Measurements from ENCODE around the gene VPS13C.
A peak's percentile ranks its signal among the peaks of the same experiment; 100 is the strongest.

Gene VPS13C

GRCh38 chr15:61835496-61836106 is 224.6 kb downstream of the VPS13C start:
- peak overlapping the region; percentile 85 for H3K4me2 ChIP-seq (ENCODE audit: low read length)
- peak overlapping the region; percentile 54 for H3K9ac ChIP-seq (ENCODE audit: low read depth, low read length)
- no peaks in the 10 kb centered on the region for H3K36me3 ChIP-seq (ENCODE audit: insufficient read depth, low read length)
- H3K9me3 ChIP-seq (replicated peaks; ENCODE audit: low read length) = no peaks in the 10 kb centered on the region
- no peaks in the 10 kb centered on the region for H3K27me3 ChIP-seq (ENCODE audit: control insufficient read depth, insufficient read depth, low read length)
- peak overlapping the region; percentile 59 for H3K4me3 ChIP-seq (ENCODE audit: low read length)
- H3K4me1 ChIP-seq (ENCODE audit: control insufficient read depth, insufficient read depth, low read length) = peaks cover 8% of the 10 kb centered on the region

- peak overlapping the region; percentile 85 for H3K4me2 ChIP-seq (ENCODE audit: low read length)
- peak overlapping the region; percentile 54 for H3K9ac ChIP-seq (ENCODE audit: low read depth, low read length)
- H3K9me3 ChIP-seq (replicated peaks; ENCODE audit: low read length) = no peaks in the 10 kb centered on the region
- H3K36me3 ChIP-seq (ENCODE audit: insufficient read depth, low read length) = no peaks in the 10 kb centered on the region
- H3K4me1 ChIP-seq (ENCODE audit: control insufficient read depth, insufficient read depth, low read length) = peaks cover 4% of the 10 kb centered on the region
- H3K27me3 ChIP-seq (ENCODE audit: control insufficient read depth, insufficient read depth, low read length) = no peaks in the 10 kb centered on the region
- peak overlapping the region; percentile 59 for H3K4me3 ChIP-seq (ENCODE audit: low read length)
Observed at GRCh38 chr15:61835029-61835428, 225.2 kb downstream of the VPS13C start.

- H3K4me2 ChIP-seq (ENCODE audit: low read length) = no peak overlapping the region
- H3K9ac ChIP-seq (ENCODE audit: low read depth, low read length) = no peak overlapping the region
- no peaks in the 10 kb centered on the region for H3K36me3 ChIP-seq (ENCODE audit: insufficient read depth, low read length)
- H3K4me1 ChIP-seq (ENCODE audit: control insufficient read depth, insufficient read depth, low read length) = peaks cover 5% of the 10 kb centered on the region
- H3K9me3 ChIP-seq (replicated peaks; ENCODE audit: low read length) = no peaks in the 10 kb centered on the region
- H3K27me3 ChIP-seq (ENCODE audit: control insufficient read depth, insufficient read depth, low read length) = no peaks in the 10 kb centered on the region
- H3K4me3 ChIP-seq (ENCODE audit: low read length) = no peak overlapping the region
Observed at GRCh38 chr15:61834076-61834697, 226.1 kb downstream of the VPS13C start.

- Histone ChIP-seq H3K4me1 (ENCODE audit: control insufficient read depth, insufficient read depth, low read length) (peaks cover 7% of the 10 kb centered on the region), H3K27me3 (ENCODE audit: control insufficient read depth, insufficient read depth, low read length) (no peaks in the 10 kb centered on the region), H3K4me2 (ENCODE audit: low read length) (no peak overlapping the region)
Observed at GRCh38 chr15:61832223-61832622, 228.0 kb downstream of the VPS13C start.

GRCh38 chr15:61831505-61831921 is 228.7 kb downstream of the VPS13C start:
- Histone ChIP-seq H3K9me3 (replicated peaks; ENCODE audit: low read length) (no peaks in the 10 kb centered on the region), H3K9ac (ENCODE audit: low read depth, low read length) (no peak overlapping the region), H3K4me3 (ENCODE audit: low read length) (no peak overlapping the region), H3K27me3 (ENCODE audit: control insufficient read depth, insufficient read depth, low read length) (no peaks in the 10 kb centered on the region), H3K4me2 (ENCODE audit: low read length) (no peak overlapping the region), H3K4me1 (ENCODE audit: control insufficient read depth, insufficient read depth, low read length) (peaks cover 7% of the 10 kb centered on the region), H3K36me3 (ENCODE audit: insufficient read depth, low read length) (no peaks in the 10 kb centered on the region)

More at GRCh38 chr15:61832223-61832622, 228.0 kb downstream of the VPS13C start:
- Histone ChIP-seq H3K36me3 (ENCODE audit: insufficient read depth, low read length) (no peaks in the 10 kb centered on the region), H3K4me3 (ENCODE audit: low read length) (no peak overlapping the region), H3K9ac (ENCODE audit: low read depth, low read length) (no peak overlapping the region), H3K9me3 (replicated peaks; ENCODE audit: low read length) (no peaks in the 10 kb centered on the region)

- Histone ChIP-seq H3K27me3 (ENCODE audit: control insufficient read depth, insufficient read depth, low read length) (no peaks in the 10 kb centered on the region), H3K4me3 (ENCODE audit: low read length) (no peak overlapping the region), H3K4me2 (ENCODE audit: low read length) (no peak overlapping the region), H3K4me1 (ENCODE audit: control insufficient read depth, insufficient read depth, low read length) (peaks cover 7% of the 10 kb centered on the region), H3K9me3 (replicated peaks; ENCODE audit: low read length) (no peaks in the 10 kb centered on the region), H3K36me3 (ENCODE audit: insufficient read depth, low read length) (no peaks in the 10 kb centered on the region), H3K9ac (ENCODE audit: low read depth, low read length) (no peak overlapping the region)
Observed at GRCh38 chr15:61830536-61831330, 229.5 kb downstream of the VPS13C start.

- no peaks in the 10 kb centered on the region for H3K36me3 ChIP-seq (ENCODE audit: insufficient read depth, low read length)
- no peak overlapping the region for H3K4me3 ChIP-seq (ENCODE audit: low read length)
Observed at GRCh38 chr15:61829514-61829889, 230.7 kb downstream of the VPS13C start.

GRCh38 chr15:61828860-61829513 is 231.3 kb downstream of the VPS13C start:
- peaks cover 7% of the 10 kb centered on the region for H3K4me1 ChIP-seq (ENCODE audit: control insufficient read depth, insufficient read depth, low read length)
- no peaks in the 10 kb centered on the region for H3K9me3 ChIP-seq (replicated peaks; ENCODE audit: low read length)
- H3K27me3 ChIP-seq (ENCODE audit: control insufficient read depth, insufficient read depth, low read length) = no peaks in the 10 kb centered on the region
- no peaks in the 10 kb centered on the region for H3K36me3 ChIP-seq (ENCODE audit: insufficient read depth, low read length)
- H3K9ac ChIP-seq (ENCODE audit: low read depth, low read length) = no peak overlapping the region
- no peak overlapping the region for H3K4me2 ChIP-seq (ENCODE audit: low read length)
- H3K4me3 ChIP-seq (ENCODE audit: low read length) = no peak overlapping the region

More at GRCh38 chr15:61829514-61829889, 230.7 kb downstream of the VPS13C start:
- Histone ChIP-seq H3K9ac (ENCODE audit: low read depth, low read length) (no peak overlapping the region), H3K9me3 (replicated peaks; ENCODE audit: low read length) (no peaks in the 10 kb centered on the region), H3K27me3 (ENCODE audit: control insufficient read depth, insufficient read depth, low read length) (no peaks in the 10 kb centered on the region), H3K4me1 (ENCODE audit: control insufficient read depth, insufficient read depth, low read length) (peaks cover 7% of the 10 kb centered on the region), H3K4me2 (ENCODE audit: low read length) (no peak overlapping the region)

- H3K9ac ChIP-seq (ENCODE audit: low read depth, low read length) = no peak overlapping the region
Observed at GRCh38 chr15:61828008-61828407, 232.2 kb downstream of the VPS13C start.

GRCh38 chr15:61827131-61827530 is 233.1 kb downstream of the VPS13C start:
- Histone ChIP-seq H3K4me1 (ENCODE audit: control insufficient read depth, insufficient read depth, low read length) (peaks cover 7% of the 10 kb centered on the region), H3K9me3 (replicated peaks; ENCODE audit: low read length) (no peaks in the 10 kb centered on the region), H3K27me3 (ENCODE audit: control insufficient read depth, insufficient read depth, low read length) (no peaks in the 10 kb centered on the region), H3K4me3 (ENCODE audit: low read length) (no peak overlapping the region), H3K4me2 (ENCODE audit: low read length) (no peak overlapping the region), H3K36me3 (ENCODE audit: insufficient read depth, low read length) (no peaks in the 10 kb centered on the region), H3K9ac (ENCODE audit: low read depth, low read length) (no peak overlapping the region)

More at GRCh38 chr15:61828008-61828407, 232.2 kb downstream of the VPS13C start:
- no peaks in the 10 kb centered on the region for H3K27me3 ChIP-seq (ENCODE audit: control insufficient read depth, insufficient read depth, low read length)
- no peaks in the 10 kb centered on the region for H3K36me3 ChIP-seq (ENCODE audit: insufficient read depth, low read length)
- H3K4me1 ChIP-seq (ENCODE audit: control insufficient read depth, insufficient read depth, low read length) = peaks cover 7% of the 10 kb centered on the region
- no peak overlapping the region for H3K4me2 ChIP-seq (ENCODE audit: low read length)
- no peaks in the 10 kb centered on the region for H3K9me3 ChIP-seq (replicated peaks; ENCODE audit: low read length)
- H3K4me3 ChIP-seq (ENCODE audit: low read length) = no peak overlapping the region

- Histone ChIP-seq H3K4me3 (ENCODE audit: low read length) (no peak overlapping the region), H3K9me3 (replicated peaks; ENCODE audit: low read length) (no peaks in the 10 kb centered on the region), H3K36me3 (ENCODE audit: insufficient read depth, low read length) (no peaks in the 10 kb centered on the region), H3K4me1 (ENCODE audit: control insufficient read depth, insufficient read depth, low read length) (peaks cover 3% of the 10 kb centered on the region), H3K4me2 (ENCODE audit: low read length) (no peak overlapping the region), H3K9ac (ENCODE audit: low read depth, low read length) (no peak overlapping the region), H3K27me3 (ENCODE audit: control insufficient read depth, insufficient read depth, low read length) (no peaks in the 10 kb centered on the region)
Observed at GRCh38 chr15:61824291-61824690, 236.0 kb downstream of the VPS13C start.
